ENCODE measurements around the gene NPAS3. TPM values are rescaled to one million over a fixed set of nuclear protein-coding genes. Genes with fewer than 3 reads are reported as not detected.
A peak's percentile ranks its signal among the peaks of the same experiment; 100 is the strongest.

Gene NPAS3
- total RNA-seq, 1 donor from 2014 or later: 2.4 TPM

GRCh38 chr14:33350366-33350990 lies 411.8 kb downstream of the NPAS3 start:
- H3K4me1 Mint-ChIP-seq (ENCODE audit: low read depth, unreplicated experiment): peaks cover 15% of the 10 kb centered on the region
- no peaks in the 10 kb centered on the region for H3K9me3 Mint-ChIP-seq (ENCODE audit: unreplicated experiment)
- H3K4me3 Mint-ChIP-seq (ENCODE audit: unreplicated experiment): peak overlapping the region; percentile 39
- TF ChIP-seq, protein P1, sequence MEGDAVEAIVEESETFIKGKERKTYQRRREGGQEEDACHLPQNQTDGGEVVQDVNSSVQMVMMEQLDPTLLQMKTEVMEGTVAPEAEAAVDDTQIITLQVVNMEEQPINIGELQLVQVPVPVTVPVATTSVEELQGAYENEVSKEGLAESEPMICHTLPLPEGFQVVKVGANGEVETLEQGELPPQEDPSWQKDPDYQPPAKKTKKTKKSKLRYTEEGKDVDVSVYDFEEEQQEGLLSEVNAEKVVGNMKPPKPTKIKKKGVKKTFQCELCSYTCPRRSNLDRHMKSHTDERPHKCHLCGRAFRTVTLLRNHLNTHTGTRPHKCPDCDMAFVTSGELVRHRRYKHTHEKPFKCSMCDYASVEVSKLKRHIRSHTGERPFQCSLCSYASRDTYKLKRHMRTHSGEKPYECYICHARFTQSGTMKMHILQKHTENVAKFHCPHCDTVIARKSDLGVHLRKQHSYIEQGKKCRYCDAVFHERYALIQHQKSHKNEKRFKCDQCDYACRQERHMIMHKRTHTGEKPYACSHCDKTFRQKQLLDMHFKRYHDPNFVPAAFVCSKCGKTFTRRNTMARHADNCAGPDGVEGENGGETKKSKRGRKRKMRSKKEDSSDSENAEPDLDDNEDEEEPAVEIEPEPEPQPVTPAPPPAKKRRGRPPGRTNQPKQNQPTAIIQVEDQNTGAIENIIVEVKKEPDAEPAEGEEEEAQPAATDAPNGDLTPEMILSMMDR (IDR thresholded peaks at IDR 0.05; ENCODE audit: partially characterized antibody, unreplicated experiment): no peak
- H3K27ac Mint-ChIP-seq (ENCODE audit: unreplicated experiment): no peak overlapping the region
- no peaks in the 10 kb centered on the region for H3K36me3 Mint-ChIP-seq (ENCODE audit: unreplicated experiment)
- no peaks in the 10 kb centered on the region for H3K27me3 Mint-ChIP-seq (ENCODE audit: unreplicated experiment)
- no peak for DNase-seq

DNA sequence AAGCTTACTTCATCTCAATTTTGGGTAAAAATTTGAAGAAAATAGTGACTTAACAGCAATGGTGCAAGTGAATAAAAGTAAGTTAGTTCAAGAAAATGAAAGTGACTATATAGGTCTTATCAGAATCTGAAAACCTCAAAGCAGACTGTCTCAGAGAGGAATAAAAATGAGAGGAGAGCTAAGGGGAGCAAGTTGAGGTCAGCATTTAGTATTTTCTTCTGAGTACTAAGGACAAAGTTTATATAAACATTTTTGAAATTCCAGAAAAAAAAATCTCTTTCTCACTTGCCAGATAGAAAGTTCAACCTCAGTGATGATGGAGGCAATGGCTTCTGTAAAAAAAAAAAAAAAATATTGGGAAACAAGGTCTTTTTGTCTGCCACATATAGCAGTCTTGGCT lies 414.1 kb downstream of the NPAS3 start:
- Mint-ChIP-seq H3K27ac (ENCODE audit: unreplicated experiment) (no peak overlapping the region), H3K4me3 (ENCODE audit: unreplicated experiment) (no peak overlapping the region), H3K36me3 (ENCODE audit: unreplicated experiment) (no peaks in the 10 kb centered on the region), H3K9me3 (ENCODE audit: unreplicated experiment) (no peaks in the 10 kb centered on the region), H3K27me3 (ENCODE audit: unreplicated experiment) (no peaks in the 10 kb centered on the region), H3K4me1 (ENCODE audit: low read depth, unreplicated experiment) (peaks cover 15% of the 10 kb centered on the region)
- TF ChIP-seq, protein P1 (IDR thresholded peaks at IDR 0.05; ENCODE audit: partially characterized antibody, unreplicated experiment): no peak
- DNase-seq: no peak

DNA sequence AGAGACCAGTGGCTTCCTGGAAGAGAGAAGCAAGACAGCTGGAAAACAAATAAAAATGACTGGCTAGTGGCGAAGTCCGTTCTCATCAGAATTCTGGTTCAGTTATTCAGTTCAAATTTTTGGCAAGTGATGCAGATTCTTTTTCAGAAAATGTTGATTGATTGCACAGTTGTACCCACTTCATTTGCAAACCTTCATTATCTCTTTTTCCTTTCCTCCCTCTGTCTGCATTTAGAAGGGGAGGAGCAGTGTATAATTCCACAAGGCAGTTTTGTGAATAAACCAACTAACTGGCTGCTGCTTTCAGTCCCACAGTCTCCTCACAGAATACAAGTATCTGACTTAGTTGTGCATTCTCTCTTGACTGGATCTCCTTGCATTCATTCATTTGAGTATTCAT lies 417.5 kb downstream of the NPAS3 start:
- H3K4me3 Mint-ChIP-seq (ENCODE audit: unreplicated experiment): no peak overlapping the region
- TF ChIP-seq, protein P1 (IDR thresholded peaks at IDR 0.05; ENCODE audit: partially characterized antibody, unreplicated experiment): no peak
- H3K27me3 Mint-ChIP-seq (ENCODE audit: unreplicated experiment): no peaks in the 10 kb centered on the region

GRCh38 chr14:33357225-33358010 lies 418.7 kb downstream of the NPAS3 start:
- TF ChIP-seq, protein P1 (IDR thresholded peaks at IDR 0.05; ENCODE audit: partially characterized antibody, unreplicated experiment): no peak
- Mint-ChIP-seq H3K4me3 (ENCODE audit: unreplicated experiment) (no peak overlapping the region), H3K36me3 (ENCODE audit: unreplicated experiment) (no peaks in the 10 kb centered on the region), H3K4me1 (ENCODE audit: low read depth, unreplicated experiment) (peaks cover 2% of the 10 kb centered on the region), H3K27ac (ENCODE audit: unreplicated experiment) (no peak overlapping the region), H3K9me3 (ENCODE audit: unreplicated experiment) (no peaks in the 10 kb centered on the region), H3K27me3 (ENCODE audit: unreplicated experiment) (no peaks in the 10 kb centered on the region)
- no peak for DNase-seq

More for the DNA sequence above, 417.5 kb downstream of the NPAS3 start:
- no peaks in the 10 kb centered on the region for H3K9me3 Mint-ChIP-seq (ENCODE audit: unreplicated experiment)
- DNase-seq: no peak
- no peak overlapping the region for H3K27ac Mint-ChIP-seq (ENCODE audit: unreplicated experiment)
- no peaks in the 10 kb centered on the region for H3K36me3 Mint-ChIP-seq (ENCODE audit: unreplicated experiment)
- H3K4me1 Mint-ChIP-seq (ENCODE audit: low read depth, unreplicated experiment): no peaks in the 10 kb centered on the region

Data from glutamatergic neuron (in vitro differentiated cells).